ENCODE results near the gene CD300E.

CD300E gene

DNA sequence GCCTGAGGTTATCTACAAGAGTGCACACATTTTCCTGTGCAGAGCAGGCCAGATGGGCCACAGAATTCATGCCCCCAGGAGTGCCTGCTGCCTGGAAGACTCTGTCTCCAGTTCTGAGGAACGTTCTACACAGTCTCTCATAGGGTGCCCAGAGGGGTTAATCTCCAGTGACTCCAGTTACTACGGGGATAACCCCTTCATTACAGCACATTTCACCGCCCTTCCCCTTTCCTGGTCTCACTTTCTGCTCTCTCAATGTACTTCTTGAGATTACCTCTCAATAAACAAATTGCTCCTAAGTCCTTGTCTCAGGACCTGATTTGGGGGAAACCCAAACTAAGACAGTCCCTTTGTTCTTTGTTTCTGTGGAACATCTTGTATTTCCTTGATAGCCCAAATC is 62.0 kb downstream of the CD300E start:
- DNase-seq: no peak
